Type B pancreatic cell (in vitro differentiated cells): ENCODE data around the gene AP2A2. TPM values are rescaled to one million over a fixed set of nuclear protein-coding genes. Genes with fewer than 3 reads are reported as not detected.

ENCODE experiments used
- DNase-seq: peaks from one replicate; pipeline ENCODE4 v3.0.0; 2021; ENCODE audit warnings: mixed read lengths; ENCODE audit not compliant: unreplicated experiment; ENCODE audit errors: extremely low spot score
- H3K27ac Mint-ChIP-seq: 2 replicates; pipeline ENCODE4 v1.8.0; 2021; ENCODE audit warnings: mild to moderate bottlenecking, mixed read lengths
- H3K27me3 Mint-ChIP-seq: 2 replicates; pipeline ENCODE4 v1.8.0; 2021; ENCODE audit warnings: mixed read lengths
- H3K36me3 Mint-ChIP-seq: 2 replicates; pipeline ENCODE4 v1.8.0; 2021; ENCODE audit warnings: mixed read lengths
- H3K4me1 Mint-ChIP-seq: one replicate; pipeline ENCODE4 v1.8.0; 2021; ENCODE audit warnings: mixed read lengths; ENCODE audit not compliant: unreplicated experiment
- H3K4me3 Mint-ChIP-seq: 2 replicates; pipeline ENCODE4 v1.8.0; 2021; ENCODE audit warnings: mild to moderate bottlenecking, mixed read lengths
- H3K9me3 Mint-ChIP-seq: 2 replicates; pipeline ENCODE4 v1.8.0; 2021; ENCODE audit warnings: mixed read lengths
- CTCF ChIP-seq: fragments of 200-600 bp; sonication (generic); conservative IDR thresholded peaks from 2 replicates; pipeline ENCODE4 v1.5.0; 2021; ENCODE audit warnings: antibody characterized with exemption, mild to moderate bottlenecking
- total RNA-seq: library from RNA; stranded (reverse); gene quantifications from 2 replicates; pipeline ENCODE4 v1.2.1, GENCODE V29; 2021; ENCODE audit warnings: low replicate concordance

Gene AP2A2
- total RNA-seq, 1 donor from 2014 or later = 109 TPM

GRCh38 chr11:1060852-1061616 lies 135.4 kb downstream of the AP2A2 start:
- Mint-ChIP-seq H3K9me3 (peaks cover 8% of the 10 kb centered on the region), H3K4me1 (no peaks in the 10 kb centered on the region), H3K36me3 (no peaks in the 10 kb centered on the region), H3K27me3 (peaks cover 11% of the 10 kb centered on the region), H3K4me3 (no peak overlapping the region), H3K27ac (peak overlapping the region; percentile 53)
- no peak for DNase-seq
- TF ChIP-seq CTCF = no peak

Other genes with a start within 250 kb of the AP2A2 start
- 41.0 and 48.1 TPM in 2 replicates for gene DEAF1, start 230.6 kb upstream of the AP2A2 start, total RNA-seq
- gene TMEM80, start 230.1 kb upstream of the AP2A2 start, total RNA-seq = 23.2 and 37.4 TPM in 2 replicates
- 218 and 497 TPM in 2 replicates for gene EPS8L2, start 219.6 kb upstream of the AP2A2 start, total RNA-seq
- 189 and 288 TPM in 2 replicates for gene TALDO1, start 178.4 kb upstream of the AP2A2 start, total RNA-seq
- 80.1 and 80.9 TPM in 2 replicates for gene GATD1, start 148.4 kb upstream of the AP2A2 start, total RNA-seq
- gene CEND1, start 135.8 kb upstream of the AP2A2 start, total RNA-seq = 0.17 and 0.89 TPM in 2 replicates
- 31.6 and 35.6 TPM in 2 replicates for gene SLC25A22, start 127.6 kb upstream of the AP2A2 start, total RNA-seq
- 32.7 and 44.5 TPM in 2 replicates for gene PIDD1, start 120.6 kb upstream of the AP2A2 start, total RNA-seq
- 1,985 and 2,207 TPM in 2 replicates for gene RPLP2, start 115.9 kb upstream of the AP2A2 start, total RNA-seq
- gene PNPLA2, start 107.0 kb upstream of the AP2A2 start, total RNA-seq = 47.8 and 55.6 TPM in 2 replicates
- gene CRACR2B, start 98.0 kb upstream of the AP2A2 start, total RNA-seq = 10.3 and 19.3 TPM in 2 replicates
- gene CD151, start 92.9 kb upstream of the AP2A2 start, total RNA-seq = 126 and 128 TPM in 2 replicates
- gene POLR2L, start 83.3 kb upstream of the AP2A2 start, total RNA-seq = 106 and 134 TPM in 2 replicates
- gene TSPAN4, start 83.0 kb upstream of the AP2A2 start, total RNA-seq = 12.8 and 43.2 TPM in 2 replicates
- 98.9 and 100 TPM in 2 replicates for gene CHID1, start 15.1 kb upstream of the AP2A2 start, total RNA-seq
- gene MUC6, start 110.8 kb downstream of the AP2A2 start, total RNA-seq = 0.38 and 0.46 TPM in 2 replicates
- gene MUC2, start 149.0 kb downstream of the AP2A2 start, total RNA-seq = 1.5 and 2.7 TPM in 2 replicates
- 0.10 and 1.4 TPM in 2 replicates for gene MUC5AC, start 232.1 kb downstream of the AP2A2 start, total RNA-seq